Left lobe of liver (tissue), 2 donors: Measurements from ENCODE around the gene SNRNP25. TPM values are rescaled to one million over a fixed set of nuclear protein-coding genes. Genes with fewer than 3 reads are reported as not detected.
"Not testable (repeated sequence)": the region's sequence is repeated elsewhere in the genome, so short reads cannot be mapped to it uniquely, and the experiment has no call there.

Experiments used
- ATAC-seq: fragments of 200-7000 bp; cut with Tn5 transposase; one replicate; pipeline ENCODE4 v1.9.1; 2020; ENCODE audit warnings: mild to moderate bottlenecking, moderate library complexity
- DNase-seq: peaks from one replicate; pipeline ENCODE4 v3.0.0-alpha.2; 2020; ENCODE audit warnings: low spot score
- total RNA-seq: library from RNA; stranded (reverse); gene quantifications from one replicate; pipeline ENCODE4 v1.2.1, GENCODE V29; 2021
- donor health status: DM: no; HTN: no; CAD: no; lungs with moderate emphysema.
- donor health status: DM: no; HTN: yes; CAD: no.

Gene SNRNP25
- 16.0 TPM for total RNA-seq

DNA sequence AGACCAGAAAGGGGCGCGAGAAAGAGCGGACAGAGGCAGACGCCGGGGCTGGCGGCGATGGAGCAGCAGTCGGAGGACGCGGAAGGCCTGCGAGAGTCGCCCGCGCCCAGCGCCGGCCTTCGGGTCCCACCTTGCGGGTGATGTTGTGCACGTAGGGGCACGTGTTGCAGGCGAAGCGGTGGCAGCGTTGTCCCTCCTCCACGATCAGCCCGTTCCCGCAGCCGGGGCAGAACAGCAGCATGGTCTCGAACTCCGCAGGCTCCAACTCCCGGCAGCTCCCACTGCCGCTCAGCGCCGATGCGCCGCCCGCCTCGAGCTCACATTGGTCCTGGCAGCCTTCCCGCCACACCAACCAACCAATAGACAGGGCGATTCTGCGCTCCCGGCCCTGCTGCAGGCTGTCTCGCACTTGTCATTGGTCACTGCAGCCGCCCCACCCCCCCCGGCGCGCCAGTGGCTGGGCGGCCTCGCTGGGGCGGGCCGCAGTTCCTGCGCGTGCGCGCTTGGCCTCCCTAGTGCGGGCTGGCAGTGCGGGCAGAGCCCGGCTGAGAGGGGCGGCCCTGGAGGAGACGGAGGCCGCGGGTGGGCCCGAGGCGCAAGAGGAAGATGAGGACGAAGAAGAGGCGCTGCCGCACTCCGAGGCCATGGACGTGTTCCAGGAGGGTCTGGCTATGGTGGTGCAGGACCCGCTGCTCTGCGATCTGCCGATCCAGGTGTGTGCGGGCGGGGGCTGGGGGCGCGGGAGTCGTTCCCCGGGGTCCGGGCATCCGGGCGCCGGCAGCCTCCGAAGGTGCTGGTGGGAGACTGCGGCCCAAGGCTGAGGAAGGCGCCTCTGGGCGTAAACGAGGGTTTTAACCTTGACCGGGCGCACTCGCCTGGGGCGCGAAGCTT, at the start of gene SNRNP25, which contains the start of gene POLR3K:
Gene SNRNP25 (plus strand): TSS at position 483 of the 891 bp plus-strand sequence. CDS start 189 bp downstream, at position 672.
Gene POLR3K (minus strand): TSS at position 263 of the 891 bp plus-strand sequence. CDS start 22 bp downstream, at position 241.
- DNase-seq (peak; percentile 100), ATAC-seq (peak; percentile 95)

DNA sequence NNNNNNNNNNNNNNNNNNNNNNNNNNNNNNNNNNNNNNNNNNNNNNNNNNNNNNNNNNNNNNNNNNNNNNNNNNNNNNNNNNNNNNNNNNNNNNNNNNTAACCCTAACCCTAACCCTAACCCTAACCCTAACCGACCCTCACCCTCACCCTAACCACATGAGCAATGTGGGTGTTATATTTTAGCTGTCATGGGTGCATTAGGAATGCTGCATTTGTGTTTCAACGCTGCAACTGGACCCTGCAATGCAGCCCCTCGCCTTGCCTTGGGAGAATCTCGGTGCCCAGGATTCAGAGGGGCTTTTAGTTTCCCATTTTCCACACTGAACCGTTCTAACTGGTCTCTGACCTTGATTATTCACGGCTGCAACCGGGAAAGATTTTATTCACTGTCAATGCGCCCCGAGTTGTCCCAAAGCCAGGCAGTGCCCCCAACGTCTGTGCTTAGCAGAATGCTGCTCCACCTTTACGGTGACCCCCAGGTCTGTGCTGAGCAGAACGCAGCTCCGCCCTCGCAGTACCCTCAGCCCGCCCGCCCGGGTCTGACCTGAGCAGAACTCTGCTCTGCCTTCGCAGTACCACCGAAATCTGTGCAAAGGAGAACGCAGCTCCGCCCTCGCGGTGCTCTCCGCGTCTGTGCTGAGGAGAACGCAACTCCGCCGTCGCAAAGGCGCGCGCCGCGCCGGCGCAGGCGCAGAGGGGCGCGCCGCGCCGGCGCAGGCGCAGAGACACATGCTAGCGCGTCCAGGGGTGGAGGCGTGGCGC, 43.5 kb upstream of the SNRNP25 start:
- peak; percentile 88 for ATAC-seq
- DNase-seq: peak; percentile 59

DNA sequence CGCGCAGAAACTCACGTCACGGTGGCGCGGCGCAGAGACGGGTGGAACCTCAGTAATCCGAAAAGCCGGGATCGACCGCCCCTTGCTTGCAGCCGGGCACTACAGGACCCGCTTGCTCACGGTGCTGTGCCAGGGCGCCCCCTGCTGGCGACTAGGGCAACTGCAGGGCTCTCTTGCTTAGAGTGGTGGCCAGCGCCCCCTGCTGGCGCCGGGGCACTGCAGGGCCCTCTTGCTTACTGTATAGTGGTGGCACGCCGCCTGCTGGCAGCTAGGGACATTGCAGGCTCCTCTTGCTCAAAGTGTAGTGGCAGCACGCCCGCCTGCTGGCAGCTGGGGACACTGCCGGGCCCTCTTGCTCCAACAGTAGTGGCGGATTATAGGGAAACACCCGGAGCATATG, 42.9 kb upstream of the SNRNP25 start:
- ATAC-seq (peak; percentile 29), DNase-seq (peak; percentile 95)

- DNase-seq, ATAC-seq: not testable (repeated sequence)
Measured at GRCh38 chr16:17062-17765, 36.4 kb upstream of the SNRNP25 start.

DNA sequence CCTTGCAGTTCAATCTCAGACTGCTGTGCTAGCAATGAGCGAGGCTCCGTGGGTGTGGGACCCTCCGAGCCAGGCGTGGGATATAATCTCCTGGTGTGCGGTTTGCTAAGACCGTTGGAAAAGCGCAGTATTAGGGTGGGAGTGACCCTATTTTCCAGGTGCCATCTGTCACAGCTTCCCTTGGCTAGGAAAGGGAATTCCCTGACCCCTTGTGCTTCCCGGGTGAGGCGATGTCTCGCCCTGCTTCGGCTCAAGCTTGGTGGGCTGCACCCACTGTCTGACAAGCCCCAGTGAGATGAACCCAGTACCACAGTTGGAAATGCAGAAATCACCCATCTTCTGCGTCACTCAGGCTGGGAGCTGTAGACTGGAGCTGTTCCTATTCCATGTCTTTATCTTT, 32.7 kb upstream of the SNRNP25 start:
- DNase-seq, ATAC-seq: not testable (repeated sequence)

DNA sequence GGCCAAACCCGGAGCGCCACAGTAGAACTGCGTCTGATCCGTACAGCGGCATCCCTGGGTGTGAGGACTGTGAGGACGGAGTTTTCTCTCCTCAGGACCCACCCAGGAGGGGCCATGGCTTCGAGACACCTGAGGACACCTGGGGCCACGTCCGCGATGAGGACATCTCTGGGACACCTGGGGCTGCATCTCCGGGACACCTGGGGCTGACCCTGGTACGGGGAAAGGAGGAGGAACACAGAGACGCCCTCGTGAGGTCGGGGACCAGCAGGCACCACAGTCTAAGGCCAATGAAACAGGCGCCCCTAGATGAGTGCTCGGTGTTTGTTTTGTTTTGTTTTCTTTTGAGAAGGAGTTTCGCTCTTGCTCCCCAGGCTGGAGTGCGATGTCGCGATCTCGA, 29.5 kb upstream of the SNRNP25 start:
- not testable (repeated sequence) for ATAC-seq, DNase-seq

DNA sequence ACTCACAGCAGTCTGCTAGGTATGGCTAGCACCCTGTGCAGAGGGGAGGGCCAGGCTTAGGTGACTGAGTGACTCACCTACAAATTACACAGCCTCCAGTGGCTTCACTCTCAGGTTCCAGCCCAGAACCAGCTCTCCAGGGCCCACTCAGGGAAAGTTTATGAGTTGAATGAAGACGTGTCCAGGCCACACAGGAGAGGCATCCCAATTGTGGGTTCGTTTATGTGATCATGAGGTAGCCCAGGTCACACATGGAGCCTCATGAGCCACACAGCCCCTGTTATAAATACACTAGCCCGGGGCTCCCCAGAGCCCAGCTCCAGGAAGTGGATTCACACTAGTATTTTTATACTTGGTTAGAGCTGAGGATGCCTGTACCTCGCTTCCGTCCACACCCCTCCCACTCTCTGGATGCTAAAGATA, 27.7 kb upstream of the SNRNP25 start:
- not testable (repeated sequence) for DNase-seq, ATAC-seq

- not testable (repeated sequence) for ATAC-seq, DNase-seq
Measured at GRCh38 chr16:30627-31026, 23.0 kb upstream of the SNRNP25 start.

- ATAC-seq, DNase-seq: not testable (repeated sequence)
Measured at GRCh38 chr16:33154-33876, 20.3 kb upstream of the SNRNP25 start.

- DNase-seq (no peak), ATAC-seq (no peak)
Measured at GRCh38 chr16:33877-34647, 19.6 kb upstream of the SNRNP25 start.

GRCh38 chr16:34648-34987, 19.0 kb upstream of the SNRNP25 start:
- no peak for DNase-seq
- ATAC-seq: no peak

GRCh38 chr16:35011-35677, 18.5 kb upstream of the SNRNP25 start:
- ATAC-seq (peak; percentile 43), DNase-seq (no peak)

- DNase-seq: no peak
Measured at GRCh38 chr16:35678-36305, 17.8 kb upstream of the SNRNP25 start.

GRCh38 chr16:36336-36984, 17.2 kb upstream of the SNRNP25 start:
- DNase-seq: no peak
- ATAC-seq: no peak

More at GRCh38 chr16:35678-36305, 17.8 kb upstream of the SNRNP25 start:
- no peak for ATAC-seq

GRCh38 chr16:37511-37910, 16.1 kb upstream of the SNRNP25 start:
- ATAC-seq (no peak), DNase-seq (no peak)

GRCh38 chr16:38206-38605, 15.4 kb upstream of the SNRNP25 start:
- not testable (repeated sequence) for ATAC-seq

GRCh38 chr16:38941-39892, 14.4 kb upstream of the SNRNP25 start:
- DNase-seq (no peak), ATAC-seq (peak; percentile 27)

More at GRCh38 chr16:38206-38605, 15.4 kb upstream of the SNRNP25 start:
- not testable (repeated sequence) for DNase-seq
